GM23338 (cell line): ENCODE results near the gene WDR75. TPM values are rescaled to one million over a fixed set of nuclear protein-coding genes. Genes with fewer than 3 reads are reported as not detected.

Source experiments
- ATAC-seq: fragments of 200-7000 bp; cut with Tn5 transposase; 3 replicates; pipeline ENCODE4 v1.9.1; 2020
- DNase-seq: peaks from one replicate; pipeline ENCODE4 v3.0.0-alpha.2; 2015; ENCODE audit warnings: low spot score
- H2AFZ ChIP-seq: fragments of 200-600 bp; sonication (generic); 2 replicates; pipeline ENCODE4 v1.8.0; 2016; ENCODE audit warnings: antibody characterized with exemption, mild to moderate bottlenecking, moderate library complexity
- H3F3A ChIP-seq: fragments of 200-600 bp; sonication (generic); replicated peaks from 2 replicates; pipeline ENCODE4 v1.8.0; 2017; ENCODE audit warnings: antibody characterized with exemption, mixed run types, low read depth
- H3K27ac ChIP-seq: fragments of 200-600 bp; sonication (generic); 2 replicates; pipeline ENCODE4 v1.6.1; 2016; ENCODE audit warnings: low read depth
- H3K27me3 ChIP-seq: fragments of 200-600 bp; sonication (generic); 2 replicates; pipeline ENCODE4 v1.8.0; 2016; ENCODE audit warnings: mild to moderate bottlenecking, mixed run types, moderate library complexity; ENCODE audit not compliant: insufficient read depth
- H3K36me3 ChIP-seq: fragments of 200-600 bp; sonication (generic); 2 replicates; pipeline ENCODE4 v1.8.0; 2016; ENCODE audit warnings: mild to moderate bottlenecking; ENCODE audit not compliant: insufficient read depth
- H3K4me1 ChIP-seq: fragments of 200-600 bp; sonication (generic); 2 replicates; pipeline ENCODE4 v1.8.0; 2016; ENCODE audit warnings: mild to moderate bottlenecking, moderate library complexity; ENCODE audit not compliant: insufficient read depth
- H3K4me2 ChIP-seq: fragments of 200-600 bp; sonication (generic); 2 replicates; pipeline ENCODE4 v1.7.1; 2017; ENCODE audit warnings: mixed run types
- H3K4me3 ChIP-seq: fragments of 200-600 bp; sonication (generic); 2 replicates; pipeline ENCODE4 v1.6.1; 2016; ENCODE audit warnings: mixed run types
- H3K79me2 ChIP-seq: fragments of 200-600 bp; sonication (generic); replicated peaks from 2 replicates; pipeline ENCODE4 v1.8.0; 2017; ENCODE audit warnings: mild to moderate bottlenecking; ENCODE audit not compliant: insufficient read depth
- H3K9me2 ChIP-seq: fragments of 200-600 bp; sonication (generic); 2 replicates; pipeline ENCODE4 v1.8.0; 2017; ENCODE audit not compliant: insufficient read depth
- H4K20me1 ChIP-seq: fragments of 200-600 bp; sonication (generic); replicated peaks from 2 replicates; pipeline ENCODE4 v1.8.0; 2017; ENCODE audit warnings: mild to moderate bottlenecking; ENCODE audit not compliant: insufficient read depth
- H3K27ac Mint-ChIP-seq: 2 replicates; pipeline ENCODE4 v1.8.0; 2020; ENCODE audit warnings: inconsistent platforms, mild to moderate bottlenecking, moderate library complexity, mixed read lengths
- H3K27me3 Mint-ChIP-seq: 3 replicates; pipeline ENCODE4 v1.8.0; 2022; ENCODE audit warnings: low read depth, mild to moderate bottlenecking, moderate library complexity, mixed read lengths, inconsistent platforms; ENCODE audit not compliant: insufficient read depth, poor library complexity
- H3K36me3 Mint-ChIP-seq: 3 replicates; pipeline ENCODE4 v1.8.0; 2021; ENCODE audit warnings: low read depth, mild to moderate bottlenecking, inconsistent platforms, moderate library complexity, mixed read lengths
- H3K4me1 Mint-ChIP-seq: 3 replicates; pipeline ENCODE4 v1.8.0; 2020; ENCODE audit warnings: mild to moderate bottlenecking, inconsistent platforms, mixed read lengths
- H3K4me3 Mint-ChIP-seq: 3 replicates; pipeline ENCODE4 v1.8.0; 2021; ENCODE audit warnings: moderate library complexity, mild to moderate bottlenecking, inconsistent platforms, mixed read lengths
- H3K9me3 Mint-ChIP-seq: 3 replicates; pipeline ENCODE4 v1.8.0; 2020; ENCODE audit warnings: moderate library complexity, mild to moderate bottlenecking, inconsistent platforms, mixed read lengths
- CREB1 ChIP-seq: fragments of 250-450 bp; sonication (Bioruptor Pico); IDR thresholded peaks from 2 replicates; pipeline ENCODE4 v1.5.0; 2020; ENCODE audit warnings: low read depth, mild to moderate bottlenecking, moderate library complexity
- CTCF ChIP-seq, 2 experiments: fragments of 200-600 bp in 1 of 2; sonication (generic) in 1 of 2; conservative IDR thresholded peaks; 2 replicates each; pipeline versions ENCODE4 v1.5.1 to v1.6.1; 2016 to 2017; ENCODE audit warnings: antibody characterized with exemption in 2 of 2, low read depth in 2 of 2, mild to moderate bottlenecking in 2 of 2, moderate library complexity in 1 of 2
- ETS1 ChIP-seq: IDR thresholded peaks from 2 replicates; pipeline ENCODE4 v1.6.1; 2016; ENCODE audit warnings: antibody characterized with exemption
- EZH2 ChIP-seq: fragments of 200-600 bp; sonication (generic); IDR thresholded peaks from one replicate; pipeline ENCODE4 v1.8.0; 2017; ENCODE audit warnings: antibody characterized with exemption, mild to moderate bottlenecking, low read depth; ENCODE audit not compliant: unreplicated experiment
- JUNB ChIP-seq: IDR thresholded peaks from one replicate; pipeline ENCODE4 v1.6.1; 2016; ENCODE audit warnings: antibody characterized with exemption; ENCODE audit not compliant: unreplicated experiment
- NANOG ChIP-seq: IDR thresholded peaks from 2 replicates; pipeline ENCODE4 v1.6.1; 2016; ENCODE audit warnings: antibody characterized with exemption, borderline replicate concordance
- POLR2AphosphoS5 ChIP-seq: IDR thresholded peaks from 2 replicates; pipeline ENCODE4 v1.6.1; 2016; ENCODE audit warnings: antibody characterized with exemption, low read depth
- REST ChIP-seq: IDR thresholded peaks from one replicate; pipeline ENCODE4 v1.6.1; 2018; ENCODE audit warnings: antibody characterized with exemption; ENCODE audit not compliant: unreplicated experiment
- STAT1 ChIP-seq: IDR thresholded peaks from one replicate; pipeline ENCODE4 v1.6.1; 2016; ENCODE audit warnings: antibody characterized with exemption; ENCODE audit not compliant: unreplicated experiment
- ZNF114 ChIP-seq: fragments of 250-450 bp; sonication (Bioruptor Pico); IDR thresholded peaks from 2 replicates; pipeline ENCODE4 v1.5.0; 2020; ENCODE audit warnings: mild to moderate bottlenecking, moderate library complexity
- ZNF331 ChIP-seq: fragments of 250-450 bp; sonication (Bioruptor Pico); IDR thresholded peaks from 2 replicates; pipeline ENCODE4 v1.5.0; 2020; ENCODE audit warnings: low read depth, mild to moderate bottlenecking, moderate library complexity
- polyA plus RNA-seq: library from polyadenylated mRNA; unstranded; fragments of >200 nt; fragmentation: Nextera tagmentation; extraction: Ambion mirVana; gene quantifications from 2 replicates; pipeline ENCODE4 v1.2.1, GENCODE V29; 2016
- total RNA-seq: library from RNA; depleted of rRNA; stranded (reverse); fragments of >200 nt; shearing (Covaris generic); gene quantifications from 2 replicates; pipeline ENCODE4 v1.2.3, GENCODE V29; 2014

Gene WDR75
- total and polyA plus RNA-seq, 2 experiments from 2014 or later: 57.2 to 80.9 TPM

GRCh38 chr2:189487283-189488007, 46.2 kb downstream of the WDR75 start (continued):
- TF ChIP-seq CTCF (conservative IDR thresholded peaks at IDR 0.05; ENCODE audit: low read depth in 2 of 2): no peak
- TF ChIP-seq REST: no peak

GRCh38 chr2:189488008-189488310, 46.7 kb downstream of the WDR75 start:
- no peaks in the 10 kb centered on the region for H3K36me3 Mint-ChIP-seq
- H3K27me3 Mint-ChIP-seq: no peaks in the 10 kb centered on the region
- no peaks in the 10 kb centered on the region for H3K9me3 Mint-ChIP-seq
- no peak overlapping the region for H3K4me2 ChIP-seq
- H3K36me3 ChIP-seq: no peaks in the 10 kb centered on the region
- H4K20me1 ChIP-seq: no peaks in the 10 kb centered on the region
- no peak for DNase-seq
- no peaks in the 10 kb centered on the region for H3K4me1 ChIP-seq
- no peak overlapping the region for H3K27ac ChIP-seq
- no peak overlapping the region for H3K4me3 Mint-ChIP-seq
- H2AFZ ChIP-seq: no peak overlapping the region
- H3K4me3 ChIP-seq: no peak overlapping the region
- H3K4me1 Mint-ChIP-seq: peaks cover 4% of the 10 kb centered on the region; the same call in 2 of the 3 replicates
- H3K79me2 ChIP-seq: no peaks in the 10 kb centered on the region
- no peak for ATAC-seq
- no peaks in the 10 kb centered on the region for H3F3A ChIP-seq
- no peak overlapping the region for H3K27ac Mint-ChIP-seq
- H3K9me2 ChIP-seq: no peaks in the 10 kb centered on the region
- no peaks in the 10 kb centered on the region for H3K27me3 ChIP-seq
- TF ChIP-seq ETS1: no peak
- TF ChIP-seq REST: no peak
- TF ChIP-seq NANOG: no peak
- no peak for TF ChIP-seq POLR2AphosphoS5
- TF ChIP-seq JUNB: no peak
- no peak for TF ChIP-seq STAT1
- TF ChIP-seq ZNF331 (CRISPR knock-in tag): no peak
- TF ChIP-seq CREB1 (CRISPR knock-in tag): no peak
- TF ChIP-seq ZNF114 (CRISPR knock-in tag): no peak
- TF ChIP-seq EZH2: no peak
- no peak for TF ChIP-seq CTCF (conservative IDR thresholded peaks at IDR 0.05; ENCODE audit: low read depth in 2 of 2)
